HUES6 (cell line): Measurements from ENCODE around the gene ITPKC.

Experiments used
- H3K27ac ChIP-seq: 2 replicates; pipeline ENCODE4 v1.7.0; 2013; ENCODE audit warnings: low read depth, mild to moderate bottlenecking, low read length, inconsistent platforms
- H3K27me3 ChIP-seq: 2 replicates; pipeline ENCODE4 v1.6.1; 2013; ENCODE audit warnings: low read length; ENCODE audit not compliant: control insufficient read depth, insufficient read depth
- H3K36me3 ChIP-seq: 2 replicates; pipeline ENCODE4 v1.6.1; 2013; ENCODE audit warnings: low read length; ENCODE audit not compliant: control insufficient read depth, insufficient read depth
- H3K4me1 ChIP-seq: 2 replicates; pipeline ENCODE4 v1.6.1; 2013; ENCODE audit warnings: low read length; ENCODE audit not compliant: control insufficient read depth, insufficient read depth
- H3K4me3 ChIP-seq: 2 replicates; pipeline ENCODE4 v1.5.1; 2013; ENCODE audit warnings: low read depth, low read length
- H3K9ac ChIP-seq: one replicate; pipeline ENCODE4 v1.6.1; 2013; ENCODE audit warnings: mild to moderate bottlenecking, low read length
- H3K9me3 ChIP-seq: 2 replicates; pipeline ENCODE4 v1.6.1; 2013; ENCODE audit warnings: low read depth, low read length; ENCODE audit not compliant: control insufficient read depth, insufficient read depth

Gene ITPKC

GRCh38 chr19:40716482-40717324 lies at the start of gene ITPKC, which contains the start of gene COQ8B:
ITPKC (plus strand) TSS chr19:40717112; CDS start chr19:40717136, 24 bp downstream.
COQ8B (minus strand) TSS chr19:40716886; CDS start chr19:40714632, 2,254 bp downstream.
- peak within 1 kb of the TSS; percentile 89 for H3K4me3 ChIP-seq
- no peaks in the 10 kb centered on the region for H3K9me3 ChIP-seq
- no peaks in the 10 kb centered on the region for H3K27me3 ChIP-seq
- H3K4me1 ChIP-seq = peaks cover 17% of the 10 kb centered on the region
- H3K36me3 ChIP-seq = peaks cover 20% of the 10 kb centered on the region
- peak within 1 kb of the TSS; percentile 87 for H3K9ac ChIP-seq
- H3K27ac ChIP-seq = peak within 1 kb of the TSS; percentile 84; the same call in 1 of the 2 replicates

- no peaks in the 10 kb centered on the region for H3K27me3 ChIP-seq
- peaks cover 57% of the 10 kb centered on the region for H3K36me3 ChIP-seq
- H3K27ac ChIP-seq = no peak overlapping the region
These were observed 49.3 kb upstream of the ITPKC start for GRCh38 chr19:40667602-40668001.

DNA sequence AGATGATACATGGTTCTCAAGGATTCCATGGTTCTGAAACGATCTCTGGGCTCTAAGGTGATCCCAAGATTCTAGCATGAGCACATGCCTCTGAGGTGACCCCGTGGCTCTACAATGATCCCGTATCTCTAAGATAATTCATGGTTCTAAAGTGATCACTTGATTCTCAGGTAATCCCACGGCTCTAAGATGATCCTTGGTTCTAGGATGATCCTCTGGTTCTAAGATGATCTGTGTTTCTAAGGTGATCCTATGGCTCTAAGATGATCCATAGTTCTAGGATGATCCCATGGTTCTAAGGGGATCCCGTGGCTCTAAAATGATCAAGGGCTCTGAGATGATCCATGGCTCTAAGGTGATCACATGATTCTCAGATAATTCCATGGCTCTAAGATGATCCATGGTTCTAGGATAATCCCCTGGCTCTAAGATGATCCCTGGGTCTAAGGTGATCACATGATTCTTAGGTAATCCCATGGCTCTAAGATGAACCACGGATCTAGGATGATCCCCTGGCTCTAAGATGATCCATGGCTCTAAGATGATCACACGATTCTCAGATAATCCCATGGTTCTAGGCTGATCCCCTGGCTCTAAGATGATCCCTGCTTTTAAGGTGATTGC lies 47.8 kb upstream of the ITPKC start:
- Histone ChIP-seq H3K4me1 (no peaks in the 10 kb centered on the region), H3K9me3 (no peaks in the 10 kb centered on the region), H3K4me3 (no peak overlapping the region), H3K9ac (no peak overlapping the region), H3K27me3 (no peaks in the 10 kb centered on the region), H3K27ac (no peak overlapping the region), H3K36me3 (peaks cover 72% of the 10 kb centered on the region)

More at GRCh38 chr19:40667602-40668001, 49.3 kb upstream of the ITPKC start:
- no peak overlapping the region for H3K9ac ChIP-seq
- no peak overlapping the region for H3K4me3 ChIP-seq
- peaks cover 5% of the 10 kb centered on the region; the same call in 1 of the 2 replicates for H3K4me1 ChIP-seq
- H3K9me3 ChIP-seq = no peaks in the 10 kb centered on the region

GRCh38 chr19:40671404-40671803 lies 45.5 kb upstream of the ITPKC start:
- H3K36me3 ChIP-seq = peaks cover 88% of the 10 kb centered on the region
- no peaks in the 10 kb centered on the region for H3K4me1 ChIP-seq
- no peak overlapping the region for H3K4me3 ChIP-seq
- H3K9ac ChIP-seq = no peak overlapping the region
- H3K27ac ChIP-seq = no peak overlapping the region
- H3K27me3 ChIP-seq = no peaks in the 10 kb centered on the region
- H3K9me3 ChIP-seq = no peaks in the 10 kb centered on the region

DNA sequence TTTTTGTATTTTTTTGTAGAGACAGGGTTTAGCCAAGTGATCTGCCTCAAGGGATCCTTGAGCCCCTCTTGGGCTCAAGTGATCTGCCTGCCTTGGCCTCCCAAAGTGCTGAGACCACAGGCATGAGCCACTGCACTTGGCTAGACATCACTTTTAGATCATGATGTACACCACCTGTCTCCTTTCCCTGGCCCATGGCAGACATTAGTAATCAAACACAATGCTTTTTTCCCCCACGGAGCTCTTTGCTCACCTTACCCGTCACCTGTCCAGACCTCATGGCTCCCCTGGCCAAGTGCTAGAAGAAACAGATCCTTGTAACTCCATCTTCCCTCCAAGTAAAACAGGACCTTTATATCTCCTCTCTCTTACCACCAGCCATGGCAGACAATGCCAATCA lies 44.9 kb upstream of the ITPKC start:
- no peak overlapping the region for H3K27ac ChIP-seq
- H3K9me3 ChIP-seq = no peaks in the 10 kb centered on the region
- H3K27me3 ChIP-seq = no peaks in the 10 kb centered on the region
- H3K9ac ChIP-seq = no peak overlapping the region
- H3K36me3 ChIP-seq = peaks cover 89% of the 10 kb centered on the region
- H3K4me1 ChIP-seq = no peaks in the 10 kb centered on the region
- no peak overlapping the region for H3K4me3 ChIP-seq

- no peaks in the 10 kb centered on the region for H3K9me3 ChIP-seq
- no peaks in the 10 kb centered on the region for H3K27me3 ChIP-seq
- no peak overlapping the region for H3K4me3 ChIP-seq
- peaks cover 88% of the 10 kb centered on the region for H3K36me3 ChIP-seq
- H3K27ac ChIP-seq = no peak overlapping the region
- no peaks in the 10 kb centered on the region for H3K4me1 ChIP-seq
- H3K9ac ChIP-seq = no peak overlapping the region
These were observed 44.2 kb upstream of the ITPKC start for GRCh38 chr19:40672573-40673299.

DNA sequence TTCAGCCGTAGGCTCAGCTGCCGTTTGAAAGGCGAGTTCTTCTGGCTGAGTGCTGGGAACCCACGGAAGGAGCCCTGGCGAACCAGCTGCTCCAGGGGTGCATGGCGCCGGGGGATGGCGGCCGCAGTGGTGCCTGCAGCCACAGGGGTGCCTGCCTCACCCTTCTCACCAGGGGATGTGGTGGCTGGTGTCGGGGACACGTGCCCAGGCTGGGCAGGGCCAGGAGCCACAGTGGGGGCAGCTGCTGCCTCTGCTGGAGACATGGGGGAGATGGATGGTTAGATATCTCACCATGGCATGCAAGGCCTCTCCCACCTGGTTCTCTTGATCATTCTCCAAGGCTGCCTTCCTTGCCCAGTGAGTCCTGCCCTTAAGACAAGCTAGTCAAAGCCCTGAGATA lies 43.5 kb upstream of the ITPKC start:
- no peaks in the 10 kb centered on the region for H3K27me3 ChIP-seq
- H3K36me3 ChIP-seq = peaks cover 88% of the 10 kb centered on the region
- H3K27ac ChIP-seq = no peak overlapping the region
- no peaks in the 10 kb centered on the region for H3K4me1 ChIP-seq
- no peaks in the 10 kb centered on the region for H3K9me3 ChIP-seq
- H3K4me3 ChIP-seq = no peak overlapping the region
- no peak overlapping the region for H3K9ac ChIP-seq

DNA sequence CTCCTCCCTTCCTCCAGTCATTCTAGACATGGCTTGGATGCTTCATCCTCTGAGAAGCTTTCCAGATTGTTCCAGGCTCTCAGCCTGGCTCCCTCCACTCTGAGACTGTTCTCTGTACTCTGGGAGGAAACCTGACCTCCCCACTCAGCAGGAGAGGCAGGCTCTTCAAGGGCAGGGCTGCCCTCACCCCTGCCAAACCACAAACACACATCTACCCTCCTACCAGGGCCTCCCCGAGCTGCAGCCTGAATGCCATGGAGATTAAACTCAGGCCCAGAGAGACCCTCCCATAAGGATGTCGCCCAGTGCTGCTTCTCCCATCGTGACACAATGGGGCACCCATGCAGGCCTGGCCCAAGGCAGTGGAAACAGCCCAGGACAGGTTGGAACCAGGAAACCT lies 42.6 kb upstream of the ITPKC start:
- Histone ChIP-seq H3K27ac (no peak overlapping the region), H3K27me3 (no peaks in the 10 kb centered on the region), H3K4me3 (no peak overlapping the region), H3K36me3 (peaks cover 86% of the 10 kb centered on the region), H3K9me3 (no peaks in the 10 kb centered on the region), H3K4me1 (no peaks in the 10 kb centered on the region), H3K9ac (no peak overlapping the region)

GRCh38 chr19:40677156-40677555 lies 39.8 kb upstream of the ITPKC start:
- Histone ChIP-seq H3K36me3 (peaks cover 75% of the 10 kb centered on the region), H3K9me3 (no peaks in the 10 kb centered on the region), H3K4me1 (no peaks in the 10 kb centered on the region)

GRCh38 chr19:40681039-40681438 lies 35.9 kb upstream of the ITPKC start:
- peaks cover 72% of the 10 kb centered on the region for H3K36me3 ChIP-seq
- no peaks in the 10 kb centered on the region for H3K27me3 ChIP-seq
- no peak overlapping the region for H3K27ac ChIP-seq
- no peak overlapping the region for H3K4me3 ChIP-seq
- H3K9ac ChIP-seq = no peak overlapping the region
- no peaks in the 10 kb centered on the region for H3K9me3 ChIP-seq
- H3K4me1 ChIP-seq = no peaks in the 10 kb centered on the region

More at GRCh38 chr19:40677156-40677555, 39.8 kb upstream of the ITPKC start:
- H3K27me3 ChIP-seq = no peaks in the 10 kb centered on the region
- no peak overlapping the region for H3K4me3 ChIP-seq
- H3K27ac ChIP-seq = no peak overlapping the region
- H3K9ac ChIP-seq = no peak overlapping the region
